GM19452 (cell line): ENCODE data around the gene NEO1.

Source experiments
- ATAC-seq: cut with Tn5 transposase; IDR thresholded peaks from one replicate; pipeline ENCODE4 v1.9.1; 2021; ENCODE audit not compliant: unreplicated experiment

Gene NEO1

GRCh38 chr15:73346735-73347312 lies 294.6 kb downstream of the NEO1 start:
- ATAC-seq: no peak

- ATAC-seq: no peak
These were observed 296.9 kb downstream of the NEO1 start for GRCh38 chr15:73349191-73349590.

- no peak for ATAC-seq
These were observed 299.8 kb downstream of the NEO1 start for GRCh38 chr15:73352082-73352481.

- ATAC-seq: no peak
These were observed 301.5 kb downstream of the NEO1 start for GRCh38 chr15:73353734-73354133.

GRCh38 chr15:73354241-73354640 lies 302.0 kb downstream of the NEO1 start:
- no peak for ATAC-seq
